NCI-H128 (cell line): Measurements from ENCODE around the gene MS4A12.
"Not testable (repeated sequence)": the region's sequence is repeated elsewhere in the genome, so short reads cannot be mapped to it uniquely, and the experiment has no call there.

Experiments
- DNase-seq: peaks from one replicate; lab custom pipeline; 2025; ENCODE audit not compliant: unreplicated experiment; lab: John Stamatoyannopoulos, UW

MS4A12 gene

DNA sequence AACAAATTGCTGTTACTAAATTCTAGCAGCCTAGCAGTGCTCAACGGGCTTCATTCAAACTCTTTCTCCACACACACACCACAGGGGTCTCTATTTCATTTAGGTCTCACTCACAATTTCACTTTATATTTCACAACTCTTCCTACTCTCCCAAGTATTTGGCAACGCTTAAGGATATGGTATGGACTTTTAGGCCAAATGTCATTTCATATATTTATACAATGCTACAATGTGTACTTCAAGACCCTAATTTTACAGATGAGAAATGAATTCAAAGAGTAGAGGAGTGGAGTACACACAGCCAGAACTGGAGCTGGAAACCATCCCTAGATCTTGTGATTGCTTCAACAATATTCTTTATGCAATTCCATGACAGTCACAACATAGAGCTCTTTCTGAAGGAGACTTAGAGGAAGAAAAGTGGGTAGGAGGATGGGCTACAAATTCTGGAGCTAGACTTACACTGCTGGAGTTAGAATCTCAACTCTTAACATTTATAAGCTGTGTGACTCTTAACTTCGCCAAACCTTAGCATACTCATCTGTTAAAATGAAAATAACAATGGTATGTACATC lies 20.2 kb downstream of the MS4A12 start:
- no peak for DNase-seq

- DNase-seq: no peak
These were observed 21.2 kb downstream of the MS4A12 start for GRCh38 chr11:60513496-60514460.

GRCh38 chr11:60515144-60515855 lies 22.7 kb downstream of the MS4A12 start, which contains the start of gene MS4A13:
MS4A13 (plus strand) TSS chr11:60515392; CDS start chr11:60518084, 2,692 bp downstream.
- DNase-seq: no peak

- DNase-seq: no peak
These were observed 35.9 kb downstream of the MS4A12 start for GRCh38 chr11:60528465-60528864.

GRCh38 chr11:60528934-60529333 lies 36.4 kb downstream of the MS4A12 start:
- DNase-seq: no peak

DNA sequence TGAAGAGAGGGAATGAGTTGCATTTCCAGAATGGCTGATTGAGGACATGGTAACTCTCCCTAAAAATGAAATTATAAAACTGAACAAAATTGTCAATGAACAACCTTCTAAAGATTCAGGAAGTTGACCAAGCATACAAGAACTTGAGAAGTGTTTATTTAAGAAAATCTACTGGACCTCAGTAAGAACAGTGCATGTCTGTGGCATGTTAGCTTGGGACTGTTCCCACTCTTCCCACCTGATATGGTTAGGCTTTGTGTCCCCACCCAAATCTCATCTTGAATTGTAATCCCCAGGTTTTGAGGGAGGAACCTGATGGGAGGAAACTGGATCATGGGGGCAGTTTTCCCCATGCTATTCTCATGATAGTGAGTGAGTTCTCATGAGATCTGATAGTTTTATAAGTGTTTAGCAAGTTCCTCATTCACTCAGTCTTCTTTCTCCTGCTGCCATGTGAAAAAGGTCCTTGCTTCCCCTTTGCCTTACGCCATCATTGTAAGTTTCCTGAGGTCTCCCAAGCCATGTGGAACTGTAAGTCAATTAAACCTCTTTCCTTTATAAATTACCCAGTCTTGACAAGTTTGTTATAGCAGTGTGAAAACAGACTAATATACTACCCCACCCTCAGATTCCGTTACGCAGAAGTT lies 38.0 kb downstream of the MS4A12 start:
- no peak for DNase-seq

- DNase-seq: not testable (repeated sequence)
These were observed 39.8 kb downstream of the MS4A12 start for GRCh38 chr11:60532383-60532782.

GRCh38 chr11:60538627-60539026 lies 46.0 kb downstream of the MS4A12 start:
- not testable (repeated sequence) for DNase-seq

DNA sequence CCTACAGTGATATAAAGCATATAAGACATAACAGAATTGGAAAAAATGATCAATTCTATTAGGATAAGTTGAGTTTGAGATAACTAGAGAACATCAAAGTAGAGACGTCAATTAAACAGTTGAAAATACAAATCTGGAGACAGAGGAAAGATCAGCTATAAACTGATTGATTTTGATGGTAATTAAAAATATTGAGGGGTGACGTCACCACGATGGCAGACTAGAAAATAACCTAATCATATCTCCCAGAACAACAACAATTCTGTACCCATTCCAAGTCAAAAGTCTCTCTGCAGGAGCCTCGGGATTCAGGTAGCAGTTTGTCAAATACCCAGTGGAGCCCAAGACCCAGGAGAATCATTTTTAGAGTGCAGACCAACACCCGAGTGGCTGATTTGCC lies 51.5 kb downstream of the MS4A12 start:
- DNase-seq: no peak
